ENCODE results near the gene HHAT. TPM values are rescaled to one million over a fixed set of nuclear protein-coding genes. Genes with fewer than 3 reads are reported as not detected.

Gene HHAT
- total and polyA plus RNA-seq, 9 of the 15 experiments (the other 6 are each of a cell fraction or from before 2014, with no cell fraction given) = 0.07 to 0.16 (median 0.13) TPM; not detected in 1

- Histone ChIP-seq H3K9ac (ENCODE audit: insufficient read depth in 1 of 2, low read depth in 2 of 2, low read length in 2 of 2) (no peak overlapping the region), H3K4me2 (ENCODE audit: insufficient read depth, low read length) (no peak overlapping the region), H3K4me1 (replicated peaks in 1 of 2; ENCODE audit: control insufficient read depth in 2 of 2, insufficient read depth in 2 of 2, low read length in 2 of 2) (no peaks in the 10 kb centered on the region), H4K20me1 (replicated peaks; ENCODE audit: control insufficient read depth, insufficient read depth, low read length) (no peaks in the 10 kb centered on the region), H3K9me3 (replicated peaks; ENCODE audit: control insufficient read depth, insufficient read depth, low read depth, low read length) (no peaks in the 10 kb centered on the region), H2AFZ (ENCODE audit: low read depth, low read length) (no peak overlapping the region), H3K27me3 (ENCODE audit: control insufficient read depth in 2 of 2, insufficient read depth in 2 of 2, low read length in 2 of 2) (no peaks in the 10 kb centered on the region; a peak in 1 of 5 replicates), H3K79me2 (ENCODE audit: control insufficient read depth, insufficient read depth, low read length) (no peaks in the 10 kb centered on the region), H3K36me3 (ENCODE audit: control insufficient read depth, insufficient read depth, low read length) (no peaks in the 10 kb centered on the region), H3K4me3 (no peak overlapping the region), H3K9me1 (ENCODE audit: control insufficient read depth, insufficient read depth, low read length) (no peaks in the 10 kb centered on the region), H3K27ac (ENCODE audit: extremely low read depth, low read depth, low read length) (no peak overlapping the region)
- no peak for ATAC-seq
- no peak for DNase-seq (ENCODE audit: extremely low read depth in 1 of 4, low spot score in 3 of 4)
- ChIA-PET POLR2A (interaction anchor here (0.7 kb wide), 1 partner anchor 23 kb away, joined by 4 read pairs; no protein-coding TSS in a partner anchor), CTCF (ENCODE audit: low intra/inter-chr PET ratio) (no interaction called here)
- BruUV-seq (replicated peaks) = no TSS peak
- no peak for FAIRE-seq
- intact Hi-C loops (cut with micrococcal nuclease) = no loop called here
- in situ Hi-C loops (cut with MboI) = no loop called here
- TF ChIP-seq MTF1 (CRISPR knock-in tag; IDR thresholded peaks at IDR 0.05; ENCODE audit: borderline replicate concordance) (no peak), PTTG1 (tag; IDR thresholded peaks at IDR 0.05; ENCODE audit: low read depth) (no peak), KDM1A (IDR thresholded peaks at IDR 0.05) (no peak), HNRNPUL1 (IDR thresholded peaks at IDR 0.05; ENCODE audit: low read length) (no peak), WHSC1 (IDR thresholded peaks at IDR 0.05; ENCODE audit: low read length) (no peak), ZMIZ1 (IDR thresholded peaks at IDR 0.05; ENCODE audit: low read depth in 2 of 2, low read length in 2 of 2) (no peak), BRCA1 (IDR thresholded peaks at IDR 0.05) (no peak), BRCA1 (CRISPR knock-in tag; IDR thresholded peaks at IDR 0.05) (no peak), ZNF764 (CRISPR knock-in tag; IDR thresholded peaks at IDR 0.05; ENCODE audit: low read depth) (no peak), NFYB (IDR thresholded peaks at IDR 0.05; ENCODE audit: extremely low read depth, insufficient read length) (no peak), ARNT (IDR thresholded peaks at IDR 0.05) (no peak), HDAC8 (tag; IDR thresholded peaks at IDR 0.05) (no peak), ARID3B (CRISPR knock-in tag; IDR thresholded peaks at IDR 0.05; ENCODE audit: borderline replicate concordance) (no peak), NR1H2 (CRISPR knock-in tag; IDR thresholded peaks at IDR 0.05) (no peak), HMGN3 (IDR thresholded peaks at IDR 0.05; ENCODE audit: borderline replicate concordance, extremely low read depth, insufficient read length, low read depth, low read length) (no peak)
Measured at GRCh38 chr1:210475321-210475720, 146.6 kb downstream of the HHAT start.
